IMR-90 (cell line): Measurements from ENCODE around the gene FAM20C.

Source experiments
- CHD1 ChIP-seq: IDR thresholded peaks from 2 replicates; pipeline ENCODE4 v1.6.1; 2012; ENCODE audit warnings: low read depth, low read length, improper control_type of control experiment
- CTCF ChIP-seq: conservative IDR thresholded peaks from 2 replicates; pipeline ENCODE4 v1.5.1; 2012; ENCODE audit warnings: mild to moderate bottlenecking, low read depth, low read length, improper control_type of control experiment
- POLR2A ChIP-seq: IDR thresholded peaks from 2 replicates; pipeline ENCODE4 v1.6.1; 2012; ENCODE audit warnings: mild to moderate bottlenecking, low read depth, low read length
- RFX5 ChIP-seq: IDR thresholded peaks from 2 replicates; pipeline ENCODE4 v1.8.0; 2012; ENCODE audit warnings: low read depth, mild to moderate bottlenecking, low read length, moderate library complexity

GRCh38 chr7:277228-277627 lies 84.9 kb downstream of the FAM20C start:
- TF ChIP-seq CTCF (no peak), POLR2A (no peak), RFX5 (no peak), CHD1 (no peak)
